SK-N-SH (cell line): ENCODE results near the gene ZNF516. TPM values are rescaled to one million over a fixed set of nuclear protein-coding genes. Genes with fewer than 3 reads are reported as not detected.

ENCODE experiments used
- CTCF ChIA-PET: fragments of 300-600, 350-600 bp; formaldehyde crosslinking; extraction: SDS; loops from one replicate; lab custom pipeline; 2021; lab: Yijun Ruan, JAX
- POLR2A ChIA-PET: fragments of 350-600 bp; sonication (Branson Sonifier 250); formaldehyde crosslinking; extraction: SDS; loops from one replicate; lab custom pipeline; 2020; ENCODE audit warnings: antibody characterized with exemption, inconsistent platforms; lab: Yijun Ruan, JAX
- DNase-seq: peaks from one replicate; pipeline ENCODE4 v3.0.0; 2012
- H2AFZ ChIP-seq: fragments of 200-600 bp; sonication (generic); 2 replicates; pipeline ENCODE4 v1.8.1; 2016; ENCODE audit warnings: antibody characterized with exemption, mild to moderate bottlenecking, low read depth
- H3F3A ChIP-seq: fragments of 200-600 bp; sonication (generic); replicated peaks from 2 replicates; pipeline ENCODE3; 2016; ENCODE audit warnings: antibody characterized with exemption, mild to moderate bottlenecking; ENCODE audit not compliant: insufficient read depth
- H3K27ac ChIP-seq, 2 experiments: fragments of 200-500 bp in 1 of 2; fragments of 200-600 bp in 1 of 2; sonication (Bioruptor generic) in 1 of 2; sonication (generic), shearing (Covaris generic) in 1 of 2; 2 replicates each; pipeline versions ENCODE4 v1.5.1 to v1.6.1; 2014 to 2016; ENCODE audit warnings: low read depth in 2 of 2, inconsistent platforms in 1 of 2, low read length in 1 of 2, mild to moderate bottlenecking in 1 of 2, mixed read lengths in 1 of 2
- H3K27me3 ChIP-seq: fragments of 200-600 bp; sonication (generic), shearing (Covaris generic); 2 replicates; pipeline ENCODE4 v1.6.1; 2016; ENCODE audit warnings: mixed run types; ENCODE audit not compliant: insufficient read depth
- H3K36me3 ChIP-seq, 2 experiments: fragments of 200-500 bp in 1 of 2; fragments of 200-600 bp in 1 of 2; sonication (Bioruptor generic) in 1 of 2; sonication (generic) in 1 of 2; replicated peaks in 1 of 2; 2 replicates each; pipeline versions ENCODE3 to v1.5.1; 2014 to 2016; ENCODE audit warnings: low read length in 1 of 2, mild to moderate bottlenecking in 1 of 2; ENCODE audit not compliant: insufficient read depth in 2 of 2, control insufficient read depth in 1 of 2
- H3K4me1 ChIP-seq, 2 experiments: fragments of 200-500 bp in 1 of 2; fragments of 200-600 bp in 1 of 2; sonication (Bioruptor generic) in 1 of 2; sonication (generic), shearing (Covaris generic) in 1 of 2; 2 replicates each; pipeline versions ENCODE4 v1.5.1 to v1.6.1; 2014 to 2016; ENCODE audit warnings: low read depth in 1 of 2, low read length in 1 of 2, mixed run types in 1 of 2; ENCODE audit not compliant: insufficient read depth in 2 of 2, control insufficient read depth in 1 of 2
- H3K4me2 ChIP-seq: fragments of 200-600 bp; sonication (generic), shearing (Covaris generic); 2 replicates; pipeline ENCODE4 v1.6.1; 2017; ENCODE audit warnings: mixed run types
- H3K4me3 ChIP-seq, 2 experiments: fragments of 200-500 bp in 1 of 2; fragments of 200-600 bp in 1 of 2; sonication (Bioruptor generic) in 1 of 2; sonication (generic), shearing (Covaris generic) in 1 of 2; 2 replicates each; pipeline versions ENCODE4 v1.5.1 to v1.8.1; 2014 to 2016; ENCODE audit warnings: low read depth in 2 of 2, inconsistent platforms in 1 of 2, low read length in 1 of 2, mild to moderate bottlenecking in 1 of 2, mixed read lengths in 1 of 2, moderate library complexity in 1 of 2
- H3K79me2 ChIP-seq: fragments of 200-600 bp; sonication (generic); 2 replicates; pipeline ENCODE4 v1.8.1; 2017; ENCODE audit warnings: mild to moderate bottlenecking; ENCODE audit not compliant: insufficient read depth
- H3K9ac ChIP-seq: fragments of 200-600 bp; sonication (generic); 2 replicates; pipeline ENCODE4 v1.6.1; 2017; ENCODE audit warnings: mixed run types
- H3K9me2 ChIP-seq: fragments of 200-600 bp; sonication (generic); 2 replicates; pipeline ENCODE4 v1.6.1; 2017; ENCODE audit warnings: mixed run types
- H3K9me3 ChIP-seq: fragments of 200-600 bp; sonication (generic); 2 replicates; pipeline ENCODE4 v1.6.1; 2017; ENCODE audit warnings: mixed run types, mild to moderate bottlenecking, moderate library complexity
- H4K20me1 ChIP-seq: fragments of 200-600 bp; sonication (generic); 2 replicates; pipeline ENCODE4 v1.6.1; 2017; ENCODE audit warnings: mild to moderate bottlenecking, mixed run types; ENCODE audit not compliant: insufficient read depth
- CTCF ChIP-seq: fragments of 200-600 bp; sonication (generic); IDR thresholded peaks from 2 replicates; pipeline ENCODE4 v1.6.1; 2017; ENCODE audit warnings: antibody characterized with exemption, mild to moderate bottlenecking, moderate library complexity
- ELF1 ChIP-seq: IDR thresholded peaks from 2 replicates; pipeline ENCODE4 v1.4.0; 2012
- FOXJ3 ChIP-seq: sonication (generic); formaldehyde crosslinking; IDR thresholded peaks from 2 replicates; pipeline ENCODE4 v1.5.1; 2020; ENCODE audit warnings: mild to moderate bottlenecking, missing genetic modification reagents
- MEF2A ChIP-seq: IDR thresholded peaks from 2 replicates; pipeline ENCODE4 v1.4.0; 2012; ENCODE audit warnings: low read depth, borderline replicate concordance
- NFIC ChIP-seq: IDR thresholded peaks from 2 replicates; pipeline ENCODE4 v1.4.0; 2012; ENCODE audit warnings: borderline replicate concordance
- PBX3 ChIP-seq: IDR thresholded peaks from 2 replicates; pipeline ENCODE4; 2012
- POLR2AphosphoS5 ChIP-seq: IDR thresholded peaks from 2 replicates; pipeline ENCODE4 v1.6.1; 2012; ENCODE audit warnings: low read depth, low read length
- RAD21 ChIP-seq: IDR thresholded peaks from 2 replicates; pipeline ENCODE4 v1.6.1; 2012; ENCODE audit warnings: mild to moderate bottlenecking, low read length
- RCOR1 ChIP-seq: fragments of 150-350 bp; IDR thresholded peaks from 2 replicates; pipeline ENCODE4 v1.6.1; 2017; ENCODE audit warnings: antibody characterized with exemption, low read length
- TAF1 ChIP-seq: IDR thresholded peaks from 2 replicates; pipeline ENCODE4 v1.6.1; 2012; ENCODE audit warnings: low read depth, mild to moderate bottlenecking, low read length, moderate library complexity, borderline replicate concordance
- USF1 ChIP-seq: IDR thresholded peaks from 2 replicates; pipeline ENCODE4 v1.4.0; 2012; ENCODE audit warnings: low read depth, borderline replicate concordance
- WGBS: methylation state at CpG from one replicate; pipeline ENCODE4 v1.1.6; 2017; ENCODE audit warnings: low lambda C conversion rate; 5-methylcytosine and 5-hydroxymethylcytosine counted together
- polyA plus RNA-seq, 3 experiments: library from polyadenylated mRNA; depleted of rRNA; stranded (reverse); fragments of >200 nt; gene quantifications; 2 replicates each; pipeline ENCODE4 v1.2.3, GENCODE V29; 2012

The ZNF516 gene
- polyA plus RNA-seq, 1 of the 3 experiments (the other 2 are of a cell fraction), result 4.4 TPM

GRCh38 chr18:76426737-76427305, 68.2 kb downstream of the ZNF516 start:
- Histone ChIP-seq H2AFZ (no peak overlapping the region), H3F3A (no peaks in the 10 kb centered on the region), H3K9me3 (no peaks in the 10 kb centered on the region), H3K4me1 (no peaks in the 10 kb centered on the region; a peak in 1 of 4 replicates), H3K79me2 (peaks cover 11% of the 10 kb centered on the region; the same call in 1 of the 2 replicates), H3K4me2 (no peak overlapping the region), H3K27me3 (no peaks in the 10 kb centered on the region), H3K9ac (no peak overlapping the region), H3K4me3 (no peak overlapping the region; a peak in 1 of 4 replicates), H3K9me2 (no peaks in the 10 kb centered on the region), H3K36me3 (no peaks in the 10 kb centered on the region), H4K20me1 (peaks cover 6% of the 10 kb centered on the region; the same call in 1 of the 2 replicates), H3K27ac (no peak overlapping the region)
- peak; percentile 72 for DNase-seq
- 45% methylated on average over 8 of the region's 8 CpGs for WGBS
- CTCF ChIA-PET, result interaction anchor here (0.9 to 1.9 kb wide), 4 partner anchors 9 to 212 kb away, joined by 4 to 13 read pairs (median 5); no protein-coding TSS in a partner anchor
- POLR2A ChIA-PET, result no interaction called here
- TF ChIP-seq CTCF, result peak; percentile 51
- TF ChIP-seq RAD21, result peak; percentile 48
- TF ChIP-seq TAF1, result no peak
- no peak for TF ChIP-seq NFIC

GRCh38 chr18:76425146-76426131, 69.6 kb downstream of the ZNF516 start:
- H3K4me3 ChIP-seq, result no peak overlapping the region
- H3K9me3 ChIP-seq, result no peaks in the 10 kb centered on the region
- no peak overlapping the region for H3K27ac ChIP-seq
- H3K9me2 ChIP-seq, result no peaks in the 10 kb centered on the region
- no peak for TF ChIP-seq RCOR1
- no peak for TF ChIP-seq MEF2A
- no peak for TF ChIP-seq PBX3
- TF ChIP-seq CTCF, result no peak
- TF ChIP-seq FOXJ3 (CRISPR knock-in tag), result no peak
- no peak for TF ChIP-seq POLR2AphosphoS5
- TF ChIP-seq USF1, result no peak
- no peak for TF ChIP-seq ELF1
- ChIA-PET CTCF (interaction anchor here (0.9 to 1.9 kb wide), 7 partner anchors 9 to 233 kb away, joined by 3 to 13 read pairs (median 5); no protein-coding TSS in a partner anchor), POLR2A (no interaction called here)
- no peak overlapping the region for H3K4me2 ChIP-seq
- WGBS, result 82% methylated on average over 21 of the region's 22 CpGs
- H3K79me2 ChIP-seq, result peaks cover 11% of the 10 kb centered on the region; the same call in 1 of the 2 replicates
- no peaks in the 10 kb centered on the region for H3K27me3 ChIP-seq
- H4K20me1 ChIP-seq, result peaks cover 11% of the 10 kb centered on the region; the same call in 1 of the 2 replicates
- no peaks in the 10 kb centered on the region for H3F3A ChIP-seq
- DNase-seq, result no peak
- no peaks in the 10 kb centered on the region; a peak in 1 of 4 replicates for H3K4me1 ChIP-seq
- H3K9ac ChIP-seq, result no peak overlapping the region
- H3K36me3 ChIP-seq, result no peaks in the 10 kb centered on the region
- H2AFZ ChIP-seq, result no peak overlapping the region
